Measurements from ENCODE around the gene ABLIM2. TPM values are rescaled to one million over a fixed set of nuclear protein-coding genes. Genes with fewer than 3 reads are reported as not detected.

ABLIM2 gene
- total and polyA plus RNA-seq, 2 of the 8 experiments (the other 6 are each of a cell fraction or from before 2014, with no cell fraction given): 2.8 to 3.0 TPM

MicroRNA genes within 50 kb of the gene (microRNA counts, 767-probe panel; counts per million panel counts)
- 879 counts per million, percentile 95 among the panel's probes with 10 or more counts for microRNA hsa-miR-95

Small RNAs within 50 kb of the gene (microRNA-seq; reads per million reads assigned to microRNA genes)
- 3.2 to 47.1 reads per million in 2 experiments for gene MIR95 (ENCODE audit: borderline microRNAs expressed in 2 of 2, borderline number of aligned reads in 2 of 2, borderline replicate concordance in 1 of 2)

Small RNAs within 50 kb of the gene (small RNA-seq; reads per million reads assigned to genes)
- gene MIR95 (ENCODE audit: insufficient read depth): 15.9 reads per million, percentile 89 among the genes with 10 or more reads in this experiment

Other genes starting within 250 kb of the ABLIM2 start
- gene AFAP1, start 219.0 kb downstream of the ABLIM2 start, total RNA-seq (2021; fragmentation: NEBNext Ultra II Directional; extraction: Animal tissue kit (Norgen Biotek cat#: 25700)): 16.2 and 18.2 TPM in 2 replicates
- gene AFAP1, start 219.0 kb downstream of the ABLIM2 start, polyA plus RNA-seq (2011; rRNA removed): 3.6 and 5.1 TPM in 2 replicates
- 0.29 TPM in 1 of 2 replicates, not detected in the other for gene SH3TC1, start 40.5 kb upstream of the ABLIM2 start, total RNA-seq (2021; fragmentation: NEBNext Ultra II Directional; extraction: Animal tissue kit (Norgen Biotek cat#: 25700))
- 0.13 and 0.15 TPM in 2 replicates for gene SH3TC1, start 40.5 kb upstream of the ABLIM2 start, polyA plus RNA-seq (2011; rRNA removed)
- gene HTRA3, start 110.9 kb upstream of the ABLIM2 start, total RNA-seq (2021; fragmentation: NEBNext Ultra II Directional; extraction: Animal tissue kit (Norgen Biotek cat#: 25700)): 2.9 and 3.2 TPM in 2 replicates
- gene HTRA3, start 110.9 kb upstream of the ABLIM2 start, polyA plus RNA-seq (2011; rRNA removed): 4.5 and 5.8 TPM in 2 replicates

All from H1 (cell line).